MCF 10A (cell line): ENCODE data around the gene HLCS. TPM values are rescaled to one million over a fixed set of nuclear protein-coding genes. Genes with fewer than 3 reads are reported as not detected.
"Not testable (repeated sequence)": the region's sequence is repeated elsewhere in the genome, so short reads cannot be mapped to it uniquely, and the experiment has no call there.

Source experiments
- BruUV-seq: library from RNA; stranded (reverse); fragments of 400-500 nt; replicated peaks from 2 replicates; lab custom pipeline; 2021; lab: Mats Ljungman, UMichigan
- CTCF ChIA-PET: fragments of 300-600 bp; sonication (Branson Sonifier 250); formaldehyde crosslinking; extraction: SDS; loops from one replicate; lab custom pipeline; 2021; ENCODE audit warnings: antibody characterized with exemption, inconsistent platforms; lab: Yijun Ruan, JAX
- POLR2A ChIA-PET: fragments of 300-600, 350-650 bp; sonication (Branson Sonifier 250); formaldehyde crosslinking; extraction: SDS; loops from one replicate; lab custom pipeline; 2020; ENCODE audit warnings: antibody characterized with exemption, inconsistent platforms; lab: Yijun Ruan, JAX
- DNase-seq: peaks from one replicate; pipeline ENCODE4 v3.0.0-alpha.2; 2018; ENCODE audit not compliant: unreplicated experiment
- H3K27ac Mint-ChIP-seq: one replicate; pipeline ENCODE4 v1.8.0; 2022; ENCODE audit warnings: mild to moderate bottlenecking, low read depth, mixed read lengths; ENCODE audit not compliant: unreplicated experiment
- H3K27me3 Mint-ChIP-seq: one replicate; pipeline ENCODE4 v1.8.0; 2022; ENCODE audit warnings: mixed read lengths; ENCODE audit not compliant: insufficient read depth, unreplicated experiment
- H3K36me3 Mint-ChIP-seq: one replicate; pipeline ENCODE4 v1.8.0; 2022; ENCODE audit warnings: mild to moderate bottlenecking, moderate library complexity, mixed read lengths; ENCODE audit not compliant: insufficient read depth, unreplicated experiment
- H3K4me1 Mint-ChIP-seq: one replicate; pipeline ENCODE4 v1.8.0; 2022; ENCODE audit warnings: mixed read lengths; ENCODE audit not compliant: insufficient read depth, unreplicated experiment
- H3K4me3 Mint-ChIP-seq: one replicate; pipeline ENCODE4 v1.8.0; 2022; ENCODE audit warnings: mild to moderate bottlenecking, moderate library complexity, mixed read lengths; ENCODE audit not compliant: unreplicated experiment
- H3K9me3 Mint-ChIP-seq: one replicate; pipeline ENCODE4 v1.8.0; 2022; ENCODE audit warnings: mixed read lengths; ENCODE audit not compliant: unreplicated experiment
- intact Hi-C: fragments of 100-400 bp; cut with micrococcal nuclease; formaldehyde crosslinking; loops from 2 replicates; pipeline ENCODE4 v1.14.1; 2022
- total RNA-seq: library from RNA; stranded (reverse); gene quantifications from 2 replicates; pipeline ENCODE4 v1.2.3, GENCODE V29; 2022
- TF ChIP-seq, protein P1 (sequence below): fragments of 200-600 bp; IDR thresholded peaks from one replicate; pipeline ENCODE4 v1.8.0; 2022; ENCODE audit warnings: antibody characterized with exemption, mild to moderate bottlenecking; ENCODE audit not compliant: unreplicated experiment

HLCS gene
- total RNA-seq, 1 experiment from 2014 or later, result 46.1 TPM

DNA sequence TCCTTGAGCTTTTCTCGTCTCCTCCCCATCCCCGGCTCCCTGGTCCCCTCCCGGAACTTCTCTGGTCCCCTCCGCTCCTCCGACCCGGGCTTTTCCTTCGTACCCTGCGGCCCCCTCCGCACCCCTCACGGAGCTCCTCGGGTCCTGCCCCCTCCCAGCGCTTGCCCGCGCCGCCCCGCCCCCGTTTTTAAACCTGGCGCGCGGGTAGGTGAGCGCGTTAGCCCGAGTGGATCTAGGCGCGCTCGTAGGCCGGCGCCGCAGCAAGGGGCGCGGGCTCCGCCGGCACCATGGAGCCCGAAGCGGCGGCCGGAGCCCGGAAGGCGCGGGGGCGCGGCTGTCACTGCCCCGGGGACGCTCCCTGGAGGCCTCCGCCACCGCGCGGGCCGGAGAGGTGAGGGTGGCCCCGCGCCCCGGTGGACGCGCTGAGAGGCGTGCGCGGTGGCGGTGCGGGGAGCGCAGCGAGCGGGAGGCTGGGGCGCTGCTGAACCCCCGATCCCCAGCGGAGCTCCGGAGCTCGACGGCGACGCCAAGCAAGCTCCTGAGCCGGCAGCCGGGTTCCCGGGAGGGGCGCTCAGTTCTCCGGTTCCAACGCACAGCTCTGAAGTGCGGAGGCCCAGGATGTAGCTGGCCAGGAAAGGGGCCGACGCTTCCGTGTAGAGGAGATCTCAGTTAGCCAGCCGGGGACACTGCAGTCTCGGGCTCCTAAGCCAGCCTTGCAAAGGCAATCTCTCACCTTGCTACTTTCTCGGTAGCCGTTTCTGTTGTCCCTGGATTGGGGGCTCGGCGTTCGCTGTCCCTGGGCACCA is 40.2 kb upstream of the HLCS start, which contains the start of gene RIPPLY3:
Gene RIPPLY3, plus strand, starts transcription at position 217 of the 806 bp plus-strand sequence. Its CDS starts 71 bp downstream, at position 288.
- intact Hi-C loops, result no loop called here
- ChIA-PET POLR2A (no interaction called here), CTCF (no interaction called here)
- Mint-ChIP-seq H3K36me3 (no peaks in the 10 kb centered on the region), H3K4me3 (no peak within 1 kb of the TSS), H3K4me1 (no peaks in the 10 kb centered on the region), H3K9me3 (no peaks in the 10 kb centered on the region), H3K27ac (no peak within 1 kb of the TSS), H3K27me3 (no peaks in the 10 kb centered on the region)
- BruUV-seq, result no TSS peak
- TF ChIP-seq, protein P1, sequence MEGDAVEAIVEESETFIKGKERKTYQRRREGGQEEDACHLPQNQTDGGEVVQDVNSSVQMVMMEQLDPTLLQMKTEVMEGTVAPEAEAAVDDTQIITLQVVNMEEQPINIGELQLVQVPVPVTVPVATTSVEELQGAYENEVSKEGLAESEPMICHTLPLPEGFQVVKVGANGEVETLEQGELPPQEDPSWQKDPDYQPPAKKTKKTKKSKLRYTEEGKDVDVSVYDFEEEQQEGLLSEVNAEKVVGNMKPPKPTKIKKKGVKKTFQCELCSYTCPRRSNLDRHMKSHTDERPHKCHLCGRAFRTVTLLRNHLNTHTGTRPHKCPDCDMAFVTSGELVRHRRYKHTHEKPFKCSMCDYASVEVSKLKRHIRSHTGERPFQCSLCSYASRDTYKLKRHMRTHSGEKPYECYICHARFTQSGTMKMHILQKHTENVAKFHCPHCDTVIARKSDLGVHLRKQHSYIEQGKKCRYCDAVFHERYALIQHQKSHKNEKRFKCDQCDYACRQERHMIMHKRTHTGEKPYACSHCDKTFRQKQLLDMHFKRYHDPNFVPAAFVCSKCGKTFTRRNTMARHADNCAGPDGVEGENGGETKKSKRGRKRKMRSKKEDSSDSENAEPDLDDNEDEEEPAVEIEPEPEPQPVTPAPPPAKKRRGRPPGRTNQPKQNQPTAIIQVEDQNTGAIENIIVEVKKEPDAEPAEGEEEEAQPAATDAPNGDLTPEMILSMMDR, result no peak
- no peak for DNase-seq

DNA sequence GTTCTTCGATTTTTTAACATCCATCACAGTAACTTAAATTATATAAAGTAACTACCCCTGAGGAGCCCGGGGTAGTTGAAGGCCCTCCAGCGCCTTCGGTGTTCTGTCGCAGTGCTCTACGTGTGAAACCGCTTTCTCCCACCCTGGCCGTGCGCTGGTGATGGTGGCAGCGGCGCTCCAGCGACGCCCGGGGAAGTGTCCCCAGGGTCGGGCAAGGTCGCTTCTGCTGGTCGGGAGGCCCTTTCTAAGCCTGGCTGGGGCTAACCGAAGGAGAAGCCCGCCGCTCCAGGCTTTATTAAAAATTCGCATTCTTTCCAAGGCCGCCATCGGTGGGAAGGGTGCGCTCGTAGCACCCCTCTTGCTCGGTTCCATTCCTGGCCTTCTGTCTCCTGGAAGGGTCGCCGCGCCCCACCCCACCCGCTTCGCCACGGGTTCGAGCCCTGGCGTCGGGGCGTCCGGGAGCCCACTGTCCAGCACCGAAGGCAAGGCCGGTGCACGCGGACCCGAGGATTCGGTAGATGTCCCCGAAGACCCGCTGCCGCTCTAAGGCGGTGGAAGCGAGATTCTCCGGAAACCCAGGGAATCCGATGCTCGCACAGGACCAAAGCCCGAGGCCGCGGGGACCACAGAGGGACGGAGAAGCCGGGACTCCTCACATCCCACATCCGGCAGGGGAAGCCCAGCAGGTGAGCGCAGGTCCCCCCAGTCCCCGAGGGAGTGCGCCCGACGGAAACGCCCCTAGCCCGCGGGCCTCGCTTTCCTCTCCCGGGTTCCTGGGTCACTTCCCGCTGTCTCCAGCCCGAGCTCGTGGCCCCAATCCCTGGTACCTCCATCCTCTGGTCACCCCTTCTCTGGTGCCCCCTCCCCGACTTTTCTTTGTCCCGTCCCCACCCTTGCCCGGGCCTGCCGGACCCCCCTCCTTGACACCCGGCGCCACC is 39.3 kb upstream of the HLCS start:
- POLR2A ChIA-PET, result no interaction called here
- Mint-ChIP-seq H3K9me3 (no peaks in the 10 kb centered on the region), H3K4me3 (no peak overlapping the region), H3K27ac (no peak overlapping the region), H3K27me3 (no peaks in the 10 kb centered on the region), H3K4me1 (no peaks in the 10 kb centered on the region), H3K36me3 (no peaks in the 10 kb centered on the region)
- no TSS peak for BruUV-seq
- intact Hi-C loops, result no loop called here
- TF ChIP-seq, protein P1, result no peak
- CTCF ChIA-PET, result interaction anchor here (0.9 kb wide), 1 partner anchor 14 kb away, joined by 3 read pairs; no protein-coding TSS in a partner anchor
- no peak for DNase-seq

DNA sequence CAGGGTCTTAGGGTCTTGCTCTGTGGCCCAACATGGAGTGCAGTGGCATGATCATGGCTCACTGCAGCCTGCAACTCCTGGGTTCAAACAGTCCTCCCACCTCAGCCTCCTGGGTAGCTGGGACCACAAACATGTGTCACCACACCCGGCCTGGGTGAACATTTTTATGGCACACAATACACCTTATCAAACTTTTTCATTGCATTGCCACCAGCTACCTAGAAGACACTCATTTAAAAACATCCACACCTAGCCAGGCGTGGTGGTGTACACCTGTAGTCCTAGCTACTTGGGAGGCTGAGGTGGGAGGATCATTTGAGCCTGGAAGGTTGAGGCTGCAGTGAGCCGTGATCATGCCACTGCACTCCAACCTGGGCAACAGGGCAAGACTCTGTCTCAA is 37.4 kb upstream of the HLCS start:
- H3K9me3 Mint-ChIP-seq, DNase-seq, H3K4me1 Mint-ChIP-seq, H3K27ac Mint-ChIP-seq, intact Hi-C loops, CTCF ChIA-PET, H3K36me3 Mint-ChIP-seq, POLR2A ChIA-PET, BruUV-seq, H3K4me3 Mint-ChIP-seq, H3K27me3 Mint-ChIP-seq: not testable (repeated sequence)

DNA sequence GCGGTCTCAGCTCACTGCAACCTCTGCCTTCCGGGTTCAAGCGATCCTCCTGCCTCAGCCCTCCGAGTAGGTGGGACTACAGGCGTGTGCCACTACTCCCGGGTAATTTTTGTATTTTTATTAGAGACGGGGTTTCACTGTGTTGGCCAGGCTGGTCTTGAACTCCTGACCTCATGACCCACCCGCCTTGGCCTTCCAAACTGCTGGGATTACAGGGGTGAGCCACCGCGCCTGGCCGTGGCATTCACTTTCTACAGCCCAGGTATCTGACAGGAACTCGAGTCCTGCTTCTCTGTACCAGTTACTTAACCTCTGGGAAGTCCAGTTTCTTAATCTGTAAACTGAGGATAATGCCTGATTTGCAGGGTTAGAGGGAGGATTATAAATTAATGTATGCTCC is 36.4 kb upstream of the HLCS start:
- H3K27ac Mint-ChIP-seq, H3K9me3 Mint-ChIP-seq, H3K36me3 Mint-ChIP-seq, DNase-seq, H3K27me3 Mint-ChIP-seq, H3K4me3 Mint-ChIP-seq, BruUV-seq, H3K4me1 Mint-ChIP-seq, intact Hi-C loops: not testable (repeated sequence)
- POLR2A ChIA-PET, result interaction anchor here (1.8 kb wide), 1 partner anchor 13 kb away, joined by 7 read pairs; no protein-coding TSS in a partner anchor
- CTCF ChIA-PET, result interaction anchor here (0.5 to 0.7 kb wide), 2 partner anchors 27 to 57 kb away, joined by 3 to 4 read pairs; no protein-coding TSS in a partner anchor
